ENCODE measurements around the gene CADM2.

GRCh38 chr3:84958495-84959469 lies at the start of gene CADM2:
- TF ChIP-seq POLR2AphosphoS5 (IDR thresholded peaks at IDR 0.05; ENCODE audit: low read depth, low read length) (no peak), POLR2A (IDR thresholded peaks at IDR 0.05; ENCODE audit: low read depth, low read length) (no peak)

Data from GM12892 (cell line).